AG04450 (cell line): ENCODE results near the gene PA2G4. TPM values are rescaled to one million over a fixed set of nuclear protein-coding genes. Genes with fewer than 3 reads are reported as not detected.

ENCODE experiments used
- CTCF ChIA-PET: fragments of 300-600, 350-600 bp; formaldehyde crosslinking; extraction: SDS; loops from one replicate; lab custom pipeline; 2022; ENCODE audit warnings: antibody characterized with exemption, inconsistent platforms; lab: Charles Lee
- POLR2A ChIA-PET: fragments of 350-600 bp; formaldehyde crosslinking; extraction: SDS; loops from one replicate; lab custom pipeline; 2021; ENCODE audit warnings: antibody characterized with exemption, inconsistent platforms; lab: Yijun Ruan, JAX
- DNase-seq: peaks from one replicate; pipeline ENCODE4 v3.0.0-alpha.2; 2011; ENCODE audit warnings: low read depth, low spot score
- H3K27ac ChIP-seq: one replicate; pipeline ENCODE4 v1.5.1; 2012; ENCODE audit warnings: low read depth, low read length, control low read depth
- H3K27me3 ChIP-seq: one replicate; pipeline ENCODE4 v1.6.0; 2012; ENCODE audit warnings: low read length; ENCODE audit not compliant: control insufficient read depth, insufficient read depth
- H3K4me3 ChIP-seq: 2 replicates; pipeline ENCODE4 v1.5.1; 2011; ENCODE audit warnings: mild to moderate bottlenecking, low read depth, low read length, control low read depth
- H3K9me3 ChIP-seq: 2 replicates; pipeline ENCODE4 v1.5.1; 2012; ENCODE audit warnings: low read length; ENCODE audit not compliant: control insufficient read depth, insufficient read depth
- polyA plus RNA-seq: library from polyadenylated mRNA; depleted of rRNA; stranded (reverse); fragments of >200 nt; gene quantifications from 2 replicates; pipeline ENCODE4 v1.2.3, GENCODE V29; 2011
- TF ChIP-seq, protein P1 (sequence below): IDR thresholded peaks from 2 replicates; pipeline ENCODE4 v1.5.1; 2011; ENCODE audit warnings: low read depth, low read length, control low read depth, inconsistent platforms

PA2G4 gene
- polyA plus RNA-seq, 1 experiment: 223 TPM

DNA sequence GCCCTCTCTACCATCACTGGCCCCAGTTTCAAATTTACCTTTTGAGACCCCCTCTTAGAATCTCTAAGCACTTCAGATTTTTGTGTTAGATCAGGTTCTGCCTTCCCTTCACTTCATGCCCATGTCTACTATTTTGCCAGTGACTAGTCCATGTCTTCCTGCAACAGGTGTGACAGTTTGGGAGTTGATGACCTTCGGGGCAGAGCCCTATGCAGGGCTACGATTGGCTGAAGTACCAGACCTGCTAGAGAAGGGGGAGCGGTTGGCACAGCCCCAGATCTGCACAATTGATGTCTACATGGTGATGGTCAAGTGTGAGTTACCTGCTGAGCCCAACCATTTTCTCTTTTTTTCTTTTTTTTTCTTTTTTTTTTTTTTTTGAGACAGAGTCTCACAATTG lies 5.8 kb upstream of the PA2G4 start:
- DNase-seq: no peak
- no peak overlapping the region for H3K4me3 ChIP-seq
- no peak overlapping the region for H3K27ac ChIP-seq
- CTCF ChIA-PET: no interaction called here
- TF ChIP-seq, protein P1, sequence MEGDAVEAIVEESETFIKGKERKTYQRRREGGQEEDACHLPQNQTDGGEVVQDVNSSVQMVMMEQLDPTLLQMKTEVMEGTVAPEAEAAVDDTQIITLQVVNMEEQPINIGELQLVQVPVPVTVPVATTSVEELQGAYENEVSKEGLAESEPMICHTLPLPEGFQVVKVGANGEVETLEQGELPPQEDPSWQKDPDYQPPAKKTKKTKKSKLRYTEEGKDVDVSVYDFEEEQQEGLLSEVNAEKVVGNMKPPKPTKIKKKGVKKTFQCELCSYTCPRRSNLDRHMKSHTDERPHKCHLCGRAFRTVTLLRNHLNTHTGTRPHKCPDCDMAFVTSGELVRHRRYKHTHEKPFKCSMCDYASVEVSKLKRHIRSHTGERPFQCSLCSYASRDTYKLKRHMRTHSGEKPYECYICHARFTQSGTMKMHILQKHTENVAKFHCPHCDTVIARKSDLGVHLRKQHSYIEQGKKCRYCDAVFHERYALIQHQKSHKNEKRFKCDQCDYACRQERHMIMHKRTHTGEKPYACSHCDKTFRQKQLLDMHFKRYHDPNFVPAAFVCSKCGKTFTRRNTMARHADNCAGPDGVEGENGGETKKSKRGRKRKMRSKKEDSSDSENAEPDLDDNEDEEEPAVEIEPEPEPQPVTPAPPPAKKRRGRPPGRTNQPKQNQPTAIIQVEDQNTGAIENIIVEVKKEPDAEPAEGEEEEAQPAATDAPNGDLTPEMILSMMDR: no peak
- POLR2A ChIA-PET: no interaction called here
- H3K27me3 ChIP-seq: peaks cover 17% of the 10 kb centered on the region
- no peaks in the 10 kb centered on the region for H3K9me3 ChIP-seq

DNA sequence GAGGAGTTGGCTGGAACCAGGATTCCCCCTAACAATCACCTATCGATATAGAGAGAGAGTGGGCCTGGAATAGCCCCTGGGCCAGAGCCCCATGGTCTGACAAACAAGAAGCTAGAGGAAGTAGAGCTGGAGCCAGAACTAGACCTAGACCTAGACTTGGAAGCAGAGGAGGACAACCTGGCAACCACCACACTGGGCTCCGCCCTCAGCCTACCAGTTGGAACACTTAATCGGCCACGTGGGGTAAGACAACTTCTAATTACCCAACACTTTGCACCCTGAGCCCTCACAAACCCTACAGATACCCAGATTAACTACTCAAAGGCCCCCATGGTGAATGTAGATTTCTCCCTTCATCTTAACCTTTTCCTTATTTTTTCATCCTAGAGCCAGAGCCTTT lies 4.6 kb upstream of the PA2G4 start:
- Histone ChIP-seq H3K4me3 (no peak overlapping the region), H3K27me3 (peaks cover 16% of the 10 kb centered on the region), H3K27ac (no peak overlapping the region), H3K9me3 (peaks cover 3% of the 10 kb centered on the region; the same call in 1 of the 2 replicates)
- CTCF ChIA-PET: no interaction called here
- DNase-seq: no peak
- POLR2A ChIA-PET: no interaction called here
- TF ChIP-seq, protein P1: no peak

DNA sequence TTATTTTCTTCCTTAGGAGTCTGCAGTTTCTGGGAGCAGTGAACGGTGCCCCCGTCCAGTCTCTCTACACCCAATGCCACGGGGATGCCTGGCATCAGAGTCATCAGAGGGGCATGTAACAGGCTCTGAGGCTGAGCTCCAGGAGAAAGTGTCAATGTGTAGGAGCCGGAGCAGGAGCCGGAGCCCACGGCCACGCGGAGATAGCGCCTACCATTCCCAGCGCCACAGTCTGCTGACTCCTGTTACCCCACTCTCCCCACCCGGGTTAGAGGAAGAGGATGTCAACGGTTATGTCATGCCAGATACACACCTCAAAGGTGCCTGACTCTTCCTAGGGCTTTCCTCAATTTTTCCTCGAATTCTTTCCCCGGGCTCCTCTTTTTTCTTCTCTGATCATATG lies 3.3 kb upstream of the PA2G4 start:
- H3K27me3 ChIP-seq: peaks cover 9% of the 10 kb centered on the region
- peaks cover 6% of the 10 kb centered on the region; the same call in 1 of the 2 replicates for H3K9me3 ChIP-seq
- TF ChIP-seq, protein P1: no peak
- no peak for DNase-seq
- CTCF ChIA-PET: no interaction called here
- no peak overlapping the region for H3K4me3 ChIP-seq
- POLR2A ChIA-PET: no interaction called here
- no peak overlapping the region for H3K27ac ChIP-seq

DNA sequence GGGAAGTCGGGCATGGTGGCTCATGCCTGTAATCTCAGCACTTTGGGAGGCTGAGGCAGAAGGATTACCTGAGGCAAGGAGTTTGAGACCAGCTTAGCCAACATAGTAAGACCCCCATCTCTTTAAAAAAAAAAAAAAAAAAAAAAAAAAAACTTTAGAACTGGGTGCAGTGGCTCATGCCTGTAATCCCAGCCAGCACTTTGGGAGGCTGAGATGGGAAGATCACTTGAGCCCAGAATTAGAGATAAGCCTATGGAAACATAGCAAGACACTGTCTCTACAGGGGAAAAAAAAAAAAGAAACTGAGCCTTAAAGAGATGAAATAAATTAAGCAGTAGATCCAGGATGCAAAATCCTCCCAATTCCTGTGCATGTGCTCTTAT lies 1.7 kb upstream of the PA2G4 start:
- TF ChIP-seq, protein P1: no peak
- peaks cover 6% of the 10 kb centered on the region; the same call in 1 of the 2 replicates for H3K9me3 ChIP-seq
- peaks cover 4% of the 10 kb centered on the region for H3K27me3 ChIP-seq
- H3K27ac ChIP-seq: no peak overlapping the region
- CTCF ChIA-PET: interaction anchor here (1.0 to 2.2 kb wide), 4 partner anchors 51 to 364 kb away, joined by 4 to 9 read pairs (median 6); no protein-coding TSS in a partner anchor
- DNase-seq: no peak
- POLR2A ChIA-PET: no interaction called here
- H3K4me3 ChIP-seq: no peak overlapping the region

DNA sequence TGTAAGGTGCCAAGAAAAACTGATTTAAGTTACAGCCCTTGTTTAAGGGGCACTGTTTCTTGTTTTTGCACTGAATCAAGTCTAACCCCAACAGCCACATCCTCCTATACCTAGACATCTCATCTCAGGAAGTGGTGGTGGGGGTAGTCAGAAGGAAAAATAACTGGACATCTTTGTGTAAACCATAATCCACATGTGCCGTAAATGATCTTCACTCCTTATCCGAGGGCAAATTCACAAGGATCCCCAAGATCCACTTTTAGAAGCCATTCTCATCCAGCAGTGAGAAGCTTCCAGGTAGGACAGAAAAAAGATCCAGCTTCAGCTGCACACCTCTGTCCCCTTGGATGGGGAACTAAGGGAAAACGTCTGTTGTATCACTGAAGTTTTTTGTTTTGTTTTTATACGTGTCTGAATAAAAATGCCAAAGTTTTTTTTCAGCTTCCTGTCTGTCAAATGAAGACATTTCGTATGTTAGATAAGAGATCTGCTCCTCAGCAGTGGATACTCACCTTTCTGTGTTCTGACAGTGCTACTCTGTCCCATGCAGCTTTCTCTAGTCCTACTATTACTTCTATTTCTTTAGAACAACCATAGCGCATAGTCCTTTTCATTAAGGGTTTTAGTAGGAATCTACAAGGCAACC lies 1.2 kb upstream of the PA2G4 start:
- POLR2A ChIA-PET: interaction anchor here (3.3 kb wide), 1 partner anchor 14 kb away, joined by 42 read pairs; the partner anchor contains the start of genes RPL41 and ZC3H10
- CTCF ChIA-PET: interaction anchor here (1.0 to 2.2 kb wide), 6 partner anchors 16 to 365 kb away, joined by 4 to 12 read pairs (median 6); partner anchors contain the start of gene ZC3H10
- H3K4me3 ChIP-seq: peak overlapping the region; percentile 92
- TF ChIP-seq, protein P1: no peak
- H3K9me3 ChIP-seq: peaks cover 6% of the 10 kb centered on the region; the same call in 1 of the 2 replicates
- H3K27me3 ChIP-seq: peaks cover 4% of the 10 kb centered on the region
- no peak overlapping the region for H3K27ac ChIP-seq
- no peak for DNase-seq
